HG02571 (cell line): ENCODE measurements around the gene HIF3A.
"Not testable (repeated sequence)": the region's sequence is repeated elsewhere in the genome, so short reads cannot be mapped to it uniquely, and the experiment has no call there.

Experiments used
- ATAC-seq: cut with Tn5 transposase; IDR thresholded peaks from one replicate; pipeline ENCODE4 v1.9.1; 2021; ENCODE audit warnings: mild to moderate bottlenecking, moderate library complexity; ENCODE audit not compliant: unreplicated experiment

HIF3A gene

DNA sequence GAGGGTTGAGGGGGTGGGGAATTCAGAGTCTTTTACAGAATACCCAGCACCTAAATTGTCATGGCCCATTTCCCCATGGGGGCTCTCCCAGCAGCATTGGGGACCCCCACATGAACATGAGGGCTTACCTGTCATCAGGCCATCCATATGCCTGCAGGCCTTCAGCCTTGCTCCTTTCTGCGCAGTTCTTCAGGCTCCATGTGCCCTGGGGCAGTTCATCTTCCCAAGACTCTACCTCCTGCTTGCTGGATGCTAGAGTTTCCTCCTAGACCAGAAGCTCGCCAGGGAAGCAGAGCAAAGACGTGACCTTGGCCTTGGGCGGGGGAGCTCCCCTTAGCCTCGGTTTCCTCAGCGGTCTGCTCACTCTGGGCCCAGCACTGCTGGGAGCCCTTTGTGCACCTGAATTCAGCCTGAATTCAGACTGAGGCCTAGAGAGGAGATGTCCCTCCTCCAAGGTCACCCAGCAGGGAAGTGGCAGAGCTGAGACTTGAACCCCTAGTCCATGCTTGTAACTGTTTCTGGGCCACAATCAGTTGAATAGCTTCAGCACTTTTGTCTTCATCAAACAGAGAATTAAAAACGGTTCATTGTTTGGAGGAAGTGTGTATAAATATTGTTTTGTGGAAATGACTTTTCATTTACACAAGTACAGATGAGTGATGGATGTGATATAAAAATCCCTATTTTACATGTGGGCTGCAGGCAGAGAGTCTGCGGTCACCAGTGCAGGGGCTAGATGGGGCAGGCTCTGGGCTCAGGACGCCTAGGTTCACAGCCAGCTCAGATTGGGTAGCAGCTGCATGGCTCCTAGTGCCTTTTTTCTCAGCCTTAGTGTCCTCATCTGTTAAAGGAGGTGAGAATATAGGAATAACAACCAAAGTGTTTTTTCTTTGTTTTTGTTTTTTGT lies 59.6 kb downstream of the HIF3A start:
- ATAC-seq, result no peak

DNA sequence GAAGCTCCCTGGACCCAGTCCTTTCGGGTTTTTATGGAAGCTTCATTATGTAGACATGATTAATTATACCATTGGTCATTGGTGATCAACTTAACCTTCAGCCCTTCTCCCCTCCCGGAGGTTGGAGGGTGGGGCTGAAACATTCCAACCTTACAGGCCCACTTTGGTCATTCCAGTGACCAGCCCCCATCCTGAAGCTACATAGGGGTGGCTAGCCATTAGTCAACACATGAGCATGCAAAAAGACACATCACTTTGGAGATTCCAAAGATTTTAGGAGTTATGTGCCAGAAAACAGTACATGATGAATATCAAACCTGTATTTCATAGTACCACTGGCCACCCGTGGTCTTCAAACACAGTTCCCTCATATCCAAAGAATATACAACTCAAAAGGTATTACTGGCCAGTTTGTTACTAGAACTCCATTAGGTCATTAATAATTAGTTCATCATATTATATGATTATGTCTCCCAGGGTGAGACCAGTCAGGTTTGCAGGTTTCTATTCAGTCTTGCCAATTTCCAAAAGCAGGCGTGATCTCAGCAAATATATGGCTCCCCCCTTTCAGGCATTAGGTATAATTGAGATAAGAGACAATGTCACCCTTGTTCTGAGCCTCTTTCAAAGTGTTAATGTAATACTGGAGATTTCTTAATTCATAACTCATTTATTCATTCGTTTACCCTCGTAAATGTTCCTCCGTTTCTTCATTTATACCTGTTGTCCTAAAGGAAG lies 61.2 kb downstream of the HIF3A start:
- no peak for ATAC-seq

DNA sequence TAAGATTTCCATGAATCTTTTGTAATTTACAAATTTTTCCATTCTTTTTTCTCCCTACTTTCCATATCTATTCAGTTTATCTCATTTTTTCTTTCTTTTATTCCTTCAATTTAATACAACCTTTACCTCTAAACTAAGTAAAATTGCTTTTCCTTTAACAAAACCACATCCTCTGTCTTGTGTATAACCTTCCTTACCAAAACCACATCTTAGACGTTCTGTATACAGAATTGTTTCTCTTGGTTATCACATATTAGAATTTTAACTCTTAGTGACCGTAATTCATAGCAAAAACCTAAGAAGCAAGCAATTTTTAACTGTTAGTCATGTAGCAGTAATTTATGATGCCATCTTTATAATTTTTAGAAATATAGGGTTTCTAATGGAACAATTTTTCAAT lies 65.1 kb downstream of the HIF3A start:
- no peak for ATAC-seq

DNA sequence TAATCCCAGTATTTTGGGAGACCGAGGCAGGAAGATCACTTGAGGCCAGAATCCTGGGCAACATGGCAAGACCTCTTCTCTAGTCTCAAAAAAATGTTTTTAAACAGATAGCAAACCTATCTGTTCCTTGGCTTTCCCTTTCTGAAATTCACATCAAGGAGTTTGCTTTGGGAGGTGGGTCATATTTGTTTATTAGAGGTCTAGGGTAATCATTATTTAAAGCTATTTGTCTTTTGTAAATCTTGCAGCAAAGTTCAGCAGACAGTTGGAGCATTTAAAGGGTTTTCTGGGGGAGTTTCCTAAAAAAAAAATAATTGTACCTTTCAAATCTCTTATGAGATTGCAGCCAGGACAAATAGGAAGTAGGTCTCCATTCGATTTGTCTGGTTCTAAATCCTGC lies 67.5 kb downstream of the HIF3A start:
- no peak for ATAC-seq

DNA sequence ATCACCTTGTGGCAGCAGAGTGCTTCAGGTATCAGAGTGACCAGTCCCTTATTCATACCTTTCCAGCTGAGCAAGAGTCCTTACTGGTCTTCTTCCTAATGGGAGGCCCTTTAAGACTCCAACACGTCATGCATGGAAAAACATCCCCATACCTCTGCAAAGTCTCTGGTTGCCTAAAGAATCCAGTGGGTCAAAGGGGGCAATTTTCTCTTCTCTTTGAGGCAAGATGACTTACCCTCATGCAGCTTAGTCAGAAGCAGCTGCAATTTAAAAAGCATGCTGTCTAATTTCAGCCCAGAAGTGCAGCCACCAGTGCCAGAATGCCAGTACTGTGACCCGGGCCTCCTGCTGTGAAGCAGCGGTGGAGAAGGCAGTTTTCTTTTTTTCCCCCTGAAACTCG lies 68.7 kb downstream of the HIF3A start:
- ATAC-seq, result no peak

DNA sequence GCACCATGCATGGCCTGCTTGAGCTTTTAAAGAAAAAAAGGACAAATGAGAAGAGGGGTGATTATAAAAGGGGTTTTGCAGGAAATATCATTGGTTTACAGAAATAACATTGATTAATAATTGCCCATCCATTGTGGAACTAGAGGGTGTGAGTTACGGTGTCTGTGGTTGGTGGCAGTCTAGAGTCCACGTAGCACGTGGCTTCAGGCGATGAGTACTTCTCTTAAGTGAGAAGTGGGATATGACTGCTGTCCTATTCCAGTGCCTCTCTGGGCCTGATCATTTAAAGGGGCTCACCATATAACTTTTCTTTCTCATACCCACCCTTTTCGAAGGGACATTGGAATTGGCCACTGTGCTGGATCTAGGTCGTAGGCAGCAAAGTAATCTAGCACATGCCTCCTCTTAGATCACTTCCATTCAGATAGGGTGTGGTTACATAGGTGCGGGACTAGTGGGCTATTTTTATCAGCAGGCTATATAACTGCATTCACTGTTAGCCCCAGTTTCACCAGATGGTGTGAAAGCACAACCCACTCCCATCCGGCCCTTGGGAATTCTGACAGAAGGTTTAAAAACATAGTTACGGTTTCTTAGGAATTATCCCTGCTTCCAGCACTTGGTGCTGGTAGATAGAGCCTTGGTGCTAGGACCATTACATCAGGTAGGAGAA lies 69.9 kb downstream of the HIF3A start:
- ATAC-seq, result no peak

DNA sequence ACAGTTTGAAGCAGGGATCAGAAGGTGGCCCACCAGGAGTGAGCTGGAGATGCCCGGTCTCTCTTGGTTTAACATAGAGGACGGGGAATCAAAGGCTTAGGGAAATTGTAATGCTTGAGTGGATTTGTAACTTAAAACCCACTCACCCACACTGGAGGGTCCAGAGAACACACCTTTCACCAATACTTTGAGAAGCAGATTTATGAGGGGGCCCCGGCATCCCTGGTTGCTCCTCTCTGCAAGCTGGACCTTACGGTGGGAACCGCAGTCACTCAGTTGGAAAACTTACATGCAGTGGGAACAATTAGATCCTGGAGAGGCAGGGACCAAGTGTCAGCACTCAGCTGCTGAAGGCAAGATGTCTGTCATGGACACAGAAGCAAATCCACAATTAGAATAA lies 70.6 kb downstream of the HIF3A start:
- no peak for ATAC-seq

DNA sequence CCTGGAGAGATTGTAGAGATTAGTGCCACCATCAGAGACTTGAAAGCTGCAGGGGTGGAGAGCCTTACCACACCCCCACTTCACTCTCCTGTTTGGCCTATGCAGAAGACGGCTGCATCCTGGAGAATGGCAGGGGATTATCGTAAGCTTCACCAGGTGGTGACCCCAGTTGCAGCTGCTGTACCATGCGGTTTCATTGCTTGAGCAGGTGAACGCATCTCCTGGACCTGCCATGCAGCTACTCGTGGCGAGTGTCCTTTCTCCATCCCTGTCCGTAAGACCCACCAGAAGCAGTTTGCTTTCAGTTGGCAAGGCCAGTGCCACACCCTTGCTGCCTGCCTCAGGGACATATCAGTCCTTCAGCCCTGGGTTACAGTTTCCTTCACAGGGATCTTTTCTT lies 71.3 kb downstream of the HIF3A start:
- no peak for ATAC-seq

DNA sequence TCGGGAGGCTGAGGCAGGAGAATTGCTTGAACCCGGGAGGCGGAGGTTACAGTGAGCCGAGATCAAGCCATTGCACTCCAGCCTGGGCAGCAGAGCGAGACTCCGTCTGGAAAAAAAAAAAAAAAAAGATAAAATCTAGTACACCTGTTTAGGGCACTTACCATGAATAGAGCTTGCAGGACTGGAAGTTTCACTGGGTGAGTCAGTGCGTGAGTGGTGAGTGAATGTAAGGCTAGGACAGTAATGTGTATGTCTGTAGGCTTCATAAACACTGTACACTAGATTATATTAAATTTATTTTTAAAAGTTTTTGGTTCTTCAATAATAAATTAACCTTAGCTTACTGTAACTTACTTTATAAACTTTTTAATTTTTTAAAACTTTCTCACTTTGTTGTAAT lies 73.0 kb downstream of the HIF3A start:
- ATAC-seq, result no peak

DNA sequence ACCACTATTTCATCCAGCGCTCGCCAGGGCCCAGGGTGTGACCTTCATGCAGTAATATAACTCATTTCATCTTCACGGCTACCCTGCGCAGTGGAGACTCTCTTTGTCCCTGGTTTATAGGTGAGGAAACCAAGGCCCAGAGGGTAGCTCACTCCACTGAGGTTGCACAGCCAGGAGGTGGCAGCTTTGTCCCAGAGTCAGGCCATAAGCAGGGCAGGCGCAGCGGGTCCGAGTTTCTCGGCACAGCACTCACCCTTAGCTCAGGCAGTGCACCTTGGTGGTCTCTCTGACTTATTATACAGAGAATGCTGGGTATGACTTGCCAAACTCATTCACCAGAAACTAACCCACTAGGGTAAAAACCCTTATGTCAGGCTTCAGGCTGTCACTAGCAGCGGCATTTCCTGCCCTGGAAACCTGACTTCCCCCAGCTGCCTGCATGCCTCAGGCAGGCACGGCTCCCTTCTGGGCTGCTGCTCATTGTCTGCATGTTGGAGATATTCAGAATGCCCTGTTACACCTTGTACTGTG lies 74.6 kb downstream of the HIF3A start:
- ATAC-seq, result no peak

DNA sequence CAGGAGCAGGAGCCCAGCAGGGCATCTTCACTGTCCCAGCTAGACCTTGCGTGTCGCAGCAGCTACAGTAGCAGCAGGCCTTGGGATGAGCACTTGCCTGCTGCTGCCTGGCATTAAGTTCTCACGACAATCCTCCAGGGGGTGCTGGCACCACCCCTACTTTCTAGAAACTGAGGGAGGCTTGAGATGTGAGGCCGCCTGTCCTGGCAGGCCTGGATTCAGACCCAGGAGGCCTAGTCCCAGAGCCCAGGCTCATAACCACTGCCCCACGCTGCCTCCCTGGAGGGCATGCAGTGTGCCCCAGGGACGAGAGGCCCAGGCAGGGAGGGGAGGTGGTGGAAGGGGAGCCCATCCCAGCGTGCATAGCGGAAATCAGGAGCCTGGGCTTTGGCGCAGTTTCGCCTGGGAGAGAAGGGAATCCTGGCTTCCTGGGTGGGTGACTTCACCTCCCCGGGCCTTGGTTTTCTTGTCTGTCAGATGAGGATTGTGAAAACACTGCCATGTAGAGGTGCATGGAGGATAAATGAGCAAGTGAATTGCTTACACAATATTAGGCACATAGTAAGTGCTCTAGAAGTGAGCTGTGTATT lies 76.2 kb downstream of the HIF3A start:
- no peak for ATAC-seq

DNA sequence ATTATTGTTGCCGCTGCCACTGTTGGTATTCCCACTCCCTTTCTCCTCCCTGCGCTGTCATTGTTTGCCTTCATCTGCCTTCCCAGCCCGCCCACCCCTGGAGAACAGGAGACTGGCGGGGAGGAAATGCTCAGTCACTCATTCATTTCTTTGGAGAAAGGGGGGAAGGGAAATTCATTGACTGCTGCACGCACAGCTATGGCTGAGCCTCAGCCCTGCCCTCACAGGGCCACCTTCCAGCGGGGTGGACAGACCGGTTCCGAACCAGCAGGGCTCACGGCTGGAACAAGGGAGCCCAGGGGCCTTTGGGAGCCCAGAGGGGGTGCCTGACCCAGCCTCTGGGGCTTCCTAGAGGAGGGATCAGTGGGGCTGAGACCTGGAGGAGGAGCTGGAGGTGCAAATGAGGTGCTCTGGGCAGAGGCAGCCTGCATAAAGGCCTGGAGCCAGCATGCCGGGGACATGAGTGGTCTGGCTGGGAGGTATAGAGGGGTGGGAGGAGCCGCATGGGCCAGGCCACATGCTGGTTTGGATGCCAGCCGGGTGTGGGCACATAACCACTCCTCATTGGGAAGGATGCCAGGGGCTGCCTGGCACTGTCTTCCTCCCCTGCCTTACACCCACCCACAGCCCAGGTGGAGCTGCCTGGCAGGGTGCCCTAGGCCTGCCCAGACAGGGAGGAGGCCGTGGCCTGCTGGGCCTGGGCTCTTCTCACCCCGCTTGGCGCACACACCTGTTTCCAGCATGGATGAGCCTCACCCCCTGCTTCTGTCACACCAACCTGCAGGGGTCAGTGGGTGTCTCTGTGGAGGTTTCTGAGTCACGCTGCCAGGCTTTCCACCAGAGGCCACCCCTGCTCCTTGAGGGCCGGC lies 76.9 kb downstream of the HIF3A start:
- ATAC-seq, result no peak

DNA sequence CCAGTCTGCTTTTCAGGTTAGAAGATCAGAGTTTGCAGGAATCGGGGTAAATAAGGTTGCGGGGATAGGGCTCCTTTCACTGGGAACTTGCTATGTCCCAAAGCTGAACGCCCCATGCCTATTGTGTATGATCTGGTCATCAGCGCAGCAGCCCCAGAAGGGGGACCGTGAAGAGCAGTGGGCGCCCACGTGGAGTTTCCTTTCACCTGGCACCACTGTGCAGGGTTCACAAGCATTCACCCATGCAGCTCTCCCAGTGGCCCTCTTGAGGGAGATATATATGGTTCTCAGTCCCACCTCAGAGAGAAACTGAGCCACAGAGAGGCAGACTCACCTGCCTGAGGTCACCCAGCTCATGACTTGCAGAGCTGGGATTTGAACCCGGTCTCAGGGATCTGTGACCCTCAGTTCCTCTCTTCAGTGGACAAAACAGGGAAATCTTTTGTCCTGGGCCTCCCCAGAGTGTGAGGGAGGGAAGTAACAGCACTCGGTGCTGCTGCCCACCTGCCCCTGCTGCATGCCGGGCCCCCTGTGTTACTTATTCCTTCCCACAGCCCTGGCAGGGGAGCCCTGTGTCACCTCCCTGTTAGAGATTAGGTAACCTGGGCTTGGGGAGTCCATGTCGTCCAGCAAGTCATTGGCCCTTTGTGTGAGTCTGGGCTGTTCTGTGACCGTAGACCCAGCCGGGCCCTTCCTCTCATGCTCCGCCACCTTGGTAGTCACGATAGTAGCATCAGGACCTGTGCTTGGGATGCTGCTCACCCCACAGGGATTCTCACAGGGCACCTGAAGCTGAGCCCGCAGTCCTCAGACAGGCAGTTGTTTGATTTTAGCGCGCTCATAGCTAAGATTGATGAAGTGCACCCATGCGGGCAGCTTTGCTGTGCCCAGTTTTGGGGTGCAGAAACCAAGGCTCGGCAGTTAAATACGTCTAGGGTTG lies 78.0 kb downstream of the HIF3A start:
- ATAC-seq, result no peak

DNA sequence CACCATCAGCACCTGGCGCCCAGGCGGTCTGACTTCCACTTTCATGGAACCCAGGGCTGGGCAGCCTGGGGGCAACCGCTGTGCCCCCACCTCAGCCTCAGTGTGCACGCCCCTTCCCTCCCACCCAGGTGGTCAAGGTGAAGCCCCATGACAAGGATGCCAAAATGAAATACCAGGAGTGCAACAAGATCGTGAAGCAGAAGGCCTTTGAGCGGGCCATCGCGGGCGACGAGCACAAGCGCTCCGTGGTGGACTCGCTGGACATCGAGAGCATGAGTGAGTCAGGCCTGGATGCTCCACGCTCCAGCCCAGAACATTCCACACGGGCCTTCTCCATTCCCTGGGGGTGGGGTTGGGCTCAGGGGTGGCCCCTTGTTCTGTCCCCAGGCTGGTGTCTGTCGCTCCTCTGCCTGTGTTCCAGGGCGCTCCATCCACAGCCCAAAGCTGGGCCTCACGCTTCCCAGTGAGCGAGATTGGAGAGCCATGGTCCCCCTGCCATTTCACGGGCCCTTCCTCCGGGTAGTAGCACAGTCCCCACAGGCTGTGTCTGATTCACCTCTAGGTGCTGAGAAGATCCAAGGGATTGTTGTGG lies 78.7 kb downstream of the HIF3A start:
- not testable (repeated sequence) for ATAC-seq

DNA sequence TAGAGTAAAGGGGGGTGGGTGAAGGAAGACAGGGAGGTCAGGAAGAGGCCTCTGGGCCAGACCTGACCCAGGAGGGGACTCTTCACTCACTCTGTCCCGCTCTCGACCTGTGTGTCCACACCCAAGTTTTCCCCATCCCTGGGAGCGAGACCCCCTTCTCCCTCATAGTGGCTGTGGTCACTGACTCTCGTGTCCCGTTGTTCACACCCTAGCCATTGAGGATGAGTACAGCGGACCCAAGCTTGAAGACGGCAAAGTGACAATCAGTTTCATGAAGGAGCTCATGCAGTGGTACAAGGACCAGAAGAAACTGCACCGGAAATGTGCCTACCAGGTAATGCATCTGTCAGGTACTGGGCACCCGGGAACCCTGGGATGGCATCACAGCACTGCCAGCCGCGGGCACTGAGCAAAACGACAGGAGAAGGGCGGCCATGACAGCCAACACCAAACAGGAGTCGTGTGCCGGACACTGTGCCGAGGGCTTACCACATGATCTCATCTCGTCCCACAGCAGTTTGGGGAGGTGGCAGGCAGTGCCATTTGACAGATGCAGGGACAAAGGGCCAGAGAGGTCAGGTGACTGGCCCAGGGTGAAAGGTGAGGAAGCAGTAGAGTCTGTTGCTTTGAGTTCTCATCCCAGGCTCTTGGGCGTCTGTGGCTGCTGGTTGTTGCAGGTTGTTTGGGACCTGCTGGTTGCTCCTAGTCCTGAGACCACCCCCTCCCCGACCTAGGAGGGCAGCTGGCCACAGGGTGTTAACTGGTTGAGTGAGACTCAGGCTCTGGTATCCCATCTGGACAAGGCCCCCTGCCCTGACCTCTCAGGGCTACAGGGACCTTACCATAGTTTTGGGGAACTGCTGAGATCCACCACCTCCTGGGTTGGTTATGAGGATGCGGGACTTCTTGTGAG lies 79.7 kb downstream of the HIF3A start:
- no peak for ATAC-seq

DNA sequence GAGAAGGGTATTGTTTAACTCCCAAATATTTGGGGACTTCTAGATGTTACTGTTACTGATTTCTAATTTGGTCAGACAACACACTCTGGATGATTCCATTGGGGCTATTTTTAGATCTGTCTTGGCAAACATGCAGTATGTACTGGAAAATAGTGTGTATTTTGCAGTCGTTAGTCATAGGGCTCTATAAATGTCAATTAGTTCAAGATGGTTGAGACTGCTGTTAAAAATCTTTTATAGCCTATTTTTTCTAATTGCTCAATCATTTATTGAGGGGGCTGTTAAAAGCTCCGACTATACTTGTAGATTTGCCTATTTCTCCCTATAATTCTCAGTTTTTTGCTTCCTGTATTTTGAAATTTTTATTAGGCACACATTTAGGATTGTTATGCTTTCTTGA lies 81.4 kb downstream of the HIF3A start:
- ATAC-seq, result no peak

DNA sequence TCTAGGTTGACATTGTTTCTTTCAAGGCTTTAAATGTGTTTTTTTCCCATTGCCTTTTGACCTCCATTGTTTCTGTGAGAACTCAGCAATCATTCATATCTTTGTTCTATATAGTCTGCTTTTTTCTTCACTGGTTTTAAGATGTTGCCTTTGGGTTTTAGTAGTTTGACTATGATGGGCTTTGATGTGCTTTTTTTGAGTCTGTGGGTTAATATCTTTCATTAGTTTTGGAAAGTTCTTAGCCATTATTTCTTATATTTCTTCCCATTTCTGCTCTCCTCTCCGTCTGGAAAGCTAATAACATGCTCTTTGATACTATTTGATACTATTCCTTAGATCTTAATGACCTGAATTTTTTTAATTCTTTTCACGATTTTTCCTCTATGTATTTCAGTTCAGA lies 83.8 kb downstream of the HIF3A start:
- ATAC-seq, result no peak

DNA sequence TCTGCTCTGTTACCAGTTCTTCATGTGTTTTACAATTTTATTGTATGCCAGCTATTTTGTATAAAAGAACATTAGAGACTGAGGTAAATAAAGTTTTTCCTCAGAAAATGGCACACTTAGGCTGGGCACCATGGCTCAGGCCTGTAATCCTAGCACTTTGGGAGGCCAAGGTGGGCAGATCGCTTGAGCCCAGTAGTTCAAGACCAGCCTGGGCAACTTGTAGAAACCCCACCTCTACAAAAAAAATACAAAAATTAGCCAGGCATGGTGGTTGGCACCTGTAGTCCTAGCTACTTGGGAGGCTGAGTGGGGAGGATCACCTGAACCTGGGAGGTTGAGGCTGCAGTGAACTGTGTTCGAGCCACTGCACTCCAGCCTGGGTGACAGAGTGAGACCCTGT lies 84.5 kb downstream of the HIF3A start:
- no peak for ATAC-seq
